ENCODE measurements around the gene SUMO4.

DNA sequence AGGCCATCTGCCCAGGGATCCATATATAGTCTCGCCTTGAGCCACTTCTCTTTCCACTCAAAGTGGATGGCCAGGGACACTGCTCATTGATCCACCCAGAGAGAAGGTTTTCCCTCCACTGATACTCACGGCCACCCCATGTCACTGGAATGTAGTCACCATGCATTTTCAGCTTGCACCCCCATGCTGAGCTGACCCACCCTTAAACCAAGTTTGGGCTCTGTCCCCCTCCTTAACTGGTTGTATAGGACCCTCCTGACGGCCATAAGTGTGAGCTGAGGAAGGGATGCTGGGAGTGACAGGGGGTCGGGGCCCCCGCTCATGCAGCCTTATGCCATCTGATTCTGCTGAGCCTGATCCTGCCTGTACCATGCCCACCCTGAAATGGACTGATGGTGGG, 25.7 kb downstream of the SUMO4 start:
- TF ChIP-seq REST (IDR thresholded peaks at IDR 0.05; ENCODE audit: insufficient read depth in 1 of 2, low read depth in 2 of 2, low read length in 1 of 2): no peak
- no peak for TF ChIP-seq CTCF (IDR thresholded peaks at IDR 0.05)
- no peak for TF ChIP-seq POLR2AphosphoS5 (IDR thresholded peaks at IDR 0.05; ENCODE audit: low read depth, low read length)
- TF ChIP-seq SIN3A (IDR thresholded peaks at IDR 0.05; ENCODE audit: borderline replicate concordance, insufficient read depth, low read depth, low read length): no peak
- TF ChIP-seq TCF7L2 (IDR thresholded peaks at IDR 0.05; ENCODE audit: low read depth, low read length): no peak
